Fibroblast of skin of left quadriceps (primary cell): Measurements from ENCODE around the gene APOO.
"Not testable (repeated sequence)": the region's sequence is repeated elsewhere in the genome, so short reads cannot be mapped to it uniquely, and the experiment has no call there.

Experiments
- DNase-seq, 2 experiments: peaks; one replicate each; pipeline ENCODE4 v3.0.0-alpha.2; 2013; ENCODE audit warnings: low read depth in 2 of 2

Gene APOO

DNA sequence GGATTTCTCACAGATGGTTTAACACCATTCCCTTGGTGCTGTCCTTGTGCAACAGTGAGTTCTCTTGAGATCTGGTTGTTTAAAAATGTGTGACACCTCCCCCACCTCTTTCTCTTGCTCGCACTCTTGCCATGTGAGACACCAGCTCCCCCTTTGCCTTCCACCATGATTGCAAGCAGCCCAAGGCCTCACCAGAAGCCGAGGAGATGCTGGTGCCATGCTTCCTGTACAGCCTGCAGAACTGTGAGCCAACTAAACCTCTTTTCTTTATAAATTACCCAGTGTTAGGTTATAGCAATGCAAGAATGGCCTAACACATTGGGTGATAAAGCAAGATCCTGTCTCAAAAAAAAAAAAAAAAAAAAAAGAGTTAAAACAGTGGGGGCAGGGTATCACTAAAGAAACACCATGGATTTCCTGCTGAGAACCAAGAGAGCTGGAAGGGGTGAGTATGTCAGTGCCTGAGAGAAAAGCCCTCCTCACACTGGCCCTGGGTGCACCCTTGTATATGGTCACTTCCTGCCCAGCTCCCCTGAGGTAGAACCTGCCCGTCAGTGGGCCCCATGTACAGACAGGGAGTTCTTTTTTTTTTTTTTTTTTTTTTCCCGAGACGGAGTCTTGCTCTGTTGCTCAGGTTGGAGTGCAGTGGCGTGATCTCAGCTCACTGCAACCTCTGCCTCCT is 46.4 kb downstream of the APOO start:
- no peak for DNase-seq

DNA sequence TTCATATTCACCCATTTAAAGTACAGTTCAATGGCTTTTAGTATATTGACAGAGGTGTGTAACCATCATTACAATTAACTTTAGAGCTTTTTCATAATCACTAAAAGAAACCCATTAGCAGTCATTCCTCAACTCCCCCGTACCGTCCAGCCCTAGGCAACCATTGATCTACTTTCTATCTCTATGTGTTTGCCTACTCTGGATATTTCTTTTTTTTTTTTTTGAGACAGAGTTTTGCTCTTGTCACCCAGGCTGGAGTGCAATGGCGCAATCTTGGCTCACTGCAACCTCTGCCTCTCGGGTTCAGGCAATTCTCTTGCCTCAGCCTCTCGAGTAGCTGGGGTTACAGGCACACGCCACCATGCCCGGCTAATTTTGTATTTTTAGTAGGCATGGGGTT is 48.5 kb downstream of the APOO start:
- DNase-seq = not testable (repeated sequence)

DNA sequence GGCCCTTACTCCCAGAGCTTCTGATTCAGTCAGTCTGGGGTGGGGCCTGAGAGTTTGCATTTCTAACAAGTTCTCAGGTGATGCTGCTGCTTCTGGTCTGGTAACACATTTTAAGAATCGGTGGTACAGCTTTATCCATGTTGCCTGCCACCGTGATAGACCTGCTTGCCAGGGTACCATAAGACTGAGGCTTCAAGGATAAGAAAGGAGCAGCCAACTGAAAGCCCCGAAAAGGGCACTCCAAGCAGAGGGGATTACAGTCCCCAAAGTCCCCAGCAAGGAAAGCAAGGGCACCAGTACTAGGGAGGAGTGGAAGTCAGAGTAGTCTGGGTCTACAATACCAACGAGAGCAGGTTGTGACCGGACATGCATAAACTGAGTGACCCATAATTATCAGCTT is 49.8 kb downstream of the APOO start:
- DNase-seq = no peak

DNA sequence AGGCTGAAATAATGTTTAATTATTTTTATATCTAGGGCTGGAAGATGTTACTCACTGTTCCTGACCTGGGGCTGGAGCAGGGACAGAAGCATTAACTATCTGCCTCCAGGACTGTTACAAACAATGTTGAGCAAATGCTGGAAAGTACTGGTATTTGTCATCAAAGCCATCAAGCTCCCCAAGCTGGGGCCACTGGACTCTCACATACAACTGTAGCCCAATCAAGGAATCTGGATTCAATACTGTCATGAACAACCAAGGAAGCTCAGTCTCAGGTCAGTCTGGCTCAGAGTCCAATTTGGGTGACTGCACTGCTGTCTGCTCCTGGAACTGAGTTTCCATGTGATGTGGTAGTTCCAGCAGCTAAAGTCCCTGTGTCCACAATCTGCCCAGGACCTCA is 50.4 kb downstream of the APOO start:
- DNase-seq = no peak

DNA sequence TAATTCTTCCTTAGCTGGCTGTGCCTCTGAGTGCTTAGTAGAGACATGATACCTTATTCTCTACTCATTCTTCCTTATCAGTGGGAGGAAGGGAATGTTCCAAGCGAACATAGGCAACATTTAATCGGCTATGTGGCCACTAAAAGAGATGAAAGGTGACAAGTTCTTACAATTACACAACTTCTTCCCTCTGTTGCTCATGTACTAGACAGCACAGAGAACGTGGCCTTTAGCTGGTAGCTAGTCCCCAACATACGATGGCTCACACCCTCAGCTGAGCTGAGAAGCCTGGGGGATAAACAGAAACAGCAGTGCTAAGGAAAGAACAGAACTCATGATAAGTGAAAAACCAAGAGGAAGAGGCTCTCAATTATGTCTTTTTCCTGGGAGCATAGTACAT is 52.2 kb downstream of the APOO start:
- no peak for DNase-seq

DNA sequence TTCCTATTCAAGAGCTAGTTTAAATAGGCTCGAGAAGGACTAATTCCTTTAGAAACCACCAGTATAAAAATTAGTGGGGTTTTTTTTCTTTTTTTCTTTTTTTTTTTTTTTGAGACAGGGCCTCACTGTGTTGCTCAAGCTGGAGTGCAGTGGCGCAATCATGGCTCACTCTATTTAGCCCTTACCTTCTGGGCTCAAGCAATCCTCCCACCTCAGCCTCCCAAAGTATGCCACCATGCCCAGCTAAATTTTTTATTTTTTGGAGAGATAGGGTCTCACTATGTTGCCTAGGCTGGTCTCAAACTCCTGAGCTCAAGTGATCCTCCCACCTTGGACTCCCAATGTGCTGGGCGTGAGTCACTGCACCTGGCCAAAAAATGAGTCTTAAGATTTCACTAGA is 52.8 kb downstream of the APOO start:
- no peak for DNase-seq

DNA sequence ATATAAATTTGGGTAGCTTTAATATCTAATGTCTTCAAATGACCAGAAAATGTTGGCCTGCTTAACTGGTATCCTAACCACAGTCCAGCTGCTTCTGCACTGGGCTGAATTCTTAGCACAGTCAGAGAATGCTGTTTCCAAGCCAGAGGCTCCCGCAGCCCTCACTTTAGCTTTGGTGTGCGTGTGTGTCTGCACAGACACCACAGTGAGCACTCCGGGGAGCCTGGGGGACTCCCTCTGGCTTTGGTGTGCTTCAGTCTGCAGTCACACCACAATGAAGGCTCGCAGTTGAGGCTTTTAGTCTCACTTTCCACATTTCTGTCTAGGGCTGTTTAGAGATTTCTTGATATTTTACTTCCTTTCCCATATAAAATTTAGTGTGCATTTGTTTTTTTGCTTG is 53.6 kb downstream of the APOO start:
- DNase-seq = no peak

DNA sequence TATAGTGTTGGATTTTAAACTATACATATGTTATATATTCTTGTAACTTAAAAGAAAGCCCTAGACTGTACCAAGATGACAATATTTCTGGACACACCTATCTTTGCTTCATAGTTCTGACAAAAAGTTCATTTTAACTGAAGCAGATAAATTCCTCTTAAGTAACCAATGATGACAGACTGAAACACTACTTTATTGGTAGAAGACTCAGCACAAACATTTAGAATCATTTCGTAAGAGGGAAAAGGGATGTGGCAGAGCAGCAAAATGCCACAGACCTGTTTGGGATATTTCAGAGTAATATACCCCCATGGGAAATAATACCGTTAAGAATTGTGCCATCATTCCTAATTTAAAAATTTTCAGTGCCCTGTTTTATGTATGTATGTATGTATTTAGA is 56.2 kb downstream of the APOO start:
- DNase-seq = no peak

DNA sequence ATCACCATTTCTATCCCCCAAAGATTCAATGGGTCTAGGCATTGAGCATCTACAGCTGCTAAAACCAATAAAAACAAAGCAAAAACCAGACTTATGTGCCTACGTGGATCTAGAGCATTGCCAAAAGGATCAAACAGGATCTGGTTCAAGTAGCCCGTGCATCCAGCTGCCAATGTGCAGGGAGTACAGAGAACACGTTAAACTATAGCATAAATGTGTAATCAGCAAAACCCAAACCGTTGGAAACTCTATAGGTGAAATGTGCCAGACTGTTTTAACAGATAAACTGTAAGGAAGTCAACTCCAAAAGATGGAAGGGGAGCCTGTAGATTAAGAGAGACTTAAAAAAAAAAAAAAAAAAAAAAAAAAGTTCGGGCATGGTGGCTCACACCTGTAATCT is 58.5 kb downstream of the APOO start:
- no peak for DNase-seq

DNA sequence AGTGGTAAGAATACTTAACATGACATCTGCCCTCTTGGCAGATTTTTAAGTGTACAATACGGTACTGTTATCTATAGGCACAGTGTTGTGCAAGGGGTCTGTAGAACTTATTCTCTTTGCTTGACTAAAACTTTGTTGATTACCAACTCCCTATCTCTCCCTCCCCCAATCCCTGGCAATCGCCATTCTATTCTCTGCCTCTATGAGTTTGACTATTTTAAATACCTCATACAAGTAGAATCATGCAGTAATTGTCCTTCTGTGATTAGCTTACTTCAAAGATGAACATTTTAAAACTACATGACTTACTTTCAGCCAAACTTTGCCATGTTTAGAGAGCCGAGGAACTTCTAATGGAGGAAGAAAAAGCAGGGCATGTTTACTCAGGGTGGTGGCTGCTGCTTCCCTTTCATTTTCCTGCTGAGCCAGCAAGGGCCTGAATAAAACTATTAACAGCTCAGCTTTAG is 62.4 kb downstream of the APOO start:
- no peak for DNase-seq

DNA sequence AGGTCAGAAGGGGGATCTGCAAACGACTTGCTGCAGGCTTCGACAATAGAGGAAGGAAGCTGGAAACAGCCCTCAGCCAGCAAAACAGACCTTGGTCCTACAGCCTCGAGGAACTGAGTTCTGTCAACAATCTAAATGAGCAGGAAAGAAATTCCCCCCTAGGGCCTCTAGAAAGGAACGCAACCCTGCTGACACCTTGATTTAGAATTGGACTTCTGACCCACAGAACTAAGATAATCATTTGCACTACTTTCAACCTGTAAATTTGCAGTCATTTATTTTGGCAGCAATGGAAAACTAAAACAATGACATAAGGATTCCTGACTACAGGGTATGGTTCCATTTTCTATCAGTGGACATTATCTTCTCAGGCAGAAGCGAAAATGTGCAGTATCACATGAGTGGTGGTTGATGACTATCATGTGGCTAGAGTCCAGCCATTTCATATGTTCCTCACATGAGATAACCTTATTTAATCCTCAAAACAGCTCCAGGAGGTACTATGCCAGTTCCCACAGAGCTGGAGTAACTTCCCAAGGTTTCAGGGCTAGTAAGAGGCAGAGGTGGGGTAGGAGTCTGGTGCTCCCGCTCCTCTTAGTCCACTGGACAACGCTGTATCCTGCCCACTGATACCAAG is 63.1 kb downstream of the APOO start:
- DNase-seq = no peak

DNA sequence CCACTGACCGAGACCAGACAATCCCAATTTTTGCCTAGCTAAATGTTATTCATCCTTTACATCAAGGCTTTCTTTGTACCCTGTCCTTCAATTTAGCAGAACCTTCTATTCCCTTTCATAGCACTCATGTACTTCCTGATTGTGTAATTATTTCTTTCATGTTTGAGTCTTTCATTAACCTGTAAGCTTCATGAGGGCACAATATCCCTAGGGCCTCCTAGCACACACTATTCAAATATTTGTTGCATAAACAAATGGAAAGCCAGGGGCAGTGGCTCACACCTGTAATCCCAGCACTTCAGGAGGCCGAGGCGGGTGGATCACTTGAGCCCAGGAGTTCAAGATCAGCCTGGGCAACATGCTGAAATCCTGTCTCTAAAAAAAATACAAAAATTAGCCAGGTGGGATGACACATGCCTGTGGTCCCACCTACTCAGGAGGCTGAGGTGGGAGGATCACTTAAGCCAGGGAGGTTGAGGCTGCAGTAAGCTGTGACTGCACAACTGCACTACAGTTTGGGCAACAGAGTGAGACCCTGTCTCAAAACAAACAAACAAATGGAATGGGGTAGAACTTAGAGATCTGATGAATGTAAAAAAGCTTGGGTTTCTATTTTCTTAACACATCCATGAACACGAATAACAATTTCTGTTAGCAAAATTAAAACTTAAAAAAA is 65.8 kb downstream of the APOO start:
- DNase-seq = no peak

DNA sequence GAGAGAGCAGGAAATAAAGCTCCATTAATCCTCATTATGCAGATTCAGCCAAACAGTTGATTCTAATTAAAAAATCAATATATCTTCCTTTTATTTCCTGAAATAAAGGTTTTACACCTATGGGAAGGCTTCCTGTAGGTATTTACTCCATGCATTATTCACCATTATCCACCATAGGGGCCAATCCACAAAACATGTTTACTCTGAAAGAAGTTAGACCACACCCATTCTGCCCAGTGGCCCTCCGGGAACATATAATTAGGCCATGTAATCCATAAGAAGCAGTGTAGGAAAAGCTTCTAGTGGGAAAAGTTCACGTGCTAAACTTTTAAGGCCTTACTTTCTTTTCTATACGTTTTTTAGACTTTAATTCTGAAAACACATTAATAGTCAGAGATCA is 67.1 kb downstream of the APOO start:
- DNase-seq = no peak

DNA sequence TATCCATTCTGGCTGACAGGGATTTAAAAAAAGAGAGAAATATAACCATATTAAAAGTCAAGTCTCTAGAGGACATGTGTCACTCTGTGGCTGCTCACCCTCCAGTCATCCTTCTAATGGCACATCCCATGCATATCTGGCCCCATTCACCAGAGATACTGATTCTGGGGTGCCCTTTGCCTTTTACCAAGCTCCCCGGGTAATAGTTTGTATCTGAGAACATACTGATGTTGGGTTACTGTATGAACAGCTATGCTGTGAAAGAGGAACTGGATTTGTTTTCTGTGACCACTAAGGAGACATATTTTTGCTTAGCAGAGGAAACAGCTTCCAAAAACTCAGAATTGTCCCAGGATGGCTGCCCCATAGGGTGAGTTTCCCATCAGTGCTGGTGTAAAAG is 68.8 kb downstream of the APOO start:
- DNase-seq = no peak

DNA sequence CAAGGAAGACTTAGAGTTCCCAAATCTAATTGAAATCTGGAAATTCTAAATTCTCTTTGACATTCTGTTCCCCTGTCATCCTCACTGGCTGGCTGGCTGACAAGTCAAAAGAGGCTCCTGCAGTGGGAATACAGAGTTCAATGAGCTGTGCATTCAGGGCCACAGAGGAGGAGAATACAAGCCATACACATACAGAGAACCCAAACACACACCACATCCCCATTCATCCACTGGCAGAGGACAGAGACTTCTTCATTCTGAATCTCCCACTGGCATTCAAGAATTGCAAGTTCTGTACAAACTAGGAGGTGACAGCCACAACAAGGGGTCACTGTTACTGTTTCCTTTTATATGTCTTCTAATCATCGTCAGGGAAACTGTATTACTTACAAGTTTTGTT is 75.0 kb downstream of the APOO start:
- no peak for DNase-seq

DNA sequence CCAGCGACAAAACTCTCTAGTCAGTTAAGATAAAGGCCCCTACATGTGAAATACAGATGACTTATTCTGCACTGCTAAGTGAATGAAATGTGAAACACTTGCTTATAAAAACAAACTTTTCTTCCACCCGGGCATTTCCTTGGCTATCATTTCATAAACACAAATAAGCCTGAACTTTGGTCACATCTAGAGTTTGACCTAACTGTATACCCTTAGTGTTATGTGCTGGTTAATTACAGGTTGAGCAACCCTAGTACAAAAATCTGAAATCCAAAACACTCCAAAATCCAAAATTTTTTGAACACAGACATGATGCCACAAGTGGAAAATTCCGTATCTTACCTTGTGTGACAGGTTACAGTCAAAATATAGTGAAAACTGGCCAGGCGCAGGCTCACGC is 78.9 kb downstream of the APOO start:
- no peak for DNase-seq

DNA sequence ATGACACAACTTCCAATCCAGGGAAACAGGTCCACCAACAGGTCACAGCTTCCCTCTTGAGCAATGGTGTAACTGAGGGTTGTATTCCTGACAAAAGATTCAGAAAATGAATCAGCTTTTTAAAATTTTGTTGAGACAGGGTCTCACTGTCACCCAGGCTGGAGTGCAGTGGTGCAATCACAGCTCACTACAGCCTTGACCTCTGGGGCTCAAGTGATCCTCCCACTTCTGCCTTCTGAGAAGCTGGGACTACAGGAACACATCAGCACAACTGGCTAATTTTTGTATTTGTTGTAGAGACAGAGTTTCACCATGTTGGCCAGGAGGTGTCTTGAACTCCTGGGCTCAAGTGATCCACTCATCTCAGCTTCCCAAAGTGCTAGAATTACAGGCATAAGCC is 81.1 kb downstream of the APOO start:
- no peak for DNase-seq

DNA sequence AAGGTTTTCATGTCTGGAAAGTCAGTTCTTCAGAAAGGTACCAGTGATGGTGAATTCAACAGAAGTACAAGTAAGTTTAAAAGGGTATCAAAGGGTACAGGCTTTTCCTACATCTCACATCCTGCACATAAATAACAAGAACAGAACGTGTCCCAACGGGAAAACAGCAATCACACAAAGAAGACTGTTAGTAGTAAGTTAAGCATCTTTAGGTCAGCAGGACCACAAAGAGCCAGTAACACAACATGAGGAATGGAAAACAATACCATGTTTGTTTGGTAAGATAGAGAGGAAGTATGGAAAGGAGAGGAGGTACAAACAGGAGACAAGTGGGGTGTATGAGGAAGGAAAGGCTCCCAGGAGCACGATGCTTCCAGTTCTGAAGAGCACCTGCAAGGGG is 81.5 kb downstream of the APOO start:
- no peak for DNase-seq

DNA sequence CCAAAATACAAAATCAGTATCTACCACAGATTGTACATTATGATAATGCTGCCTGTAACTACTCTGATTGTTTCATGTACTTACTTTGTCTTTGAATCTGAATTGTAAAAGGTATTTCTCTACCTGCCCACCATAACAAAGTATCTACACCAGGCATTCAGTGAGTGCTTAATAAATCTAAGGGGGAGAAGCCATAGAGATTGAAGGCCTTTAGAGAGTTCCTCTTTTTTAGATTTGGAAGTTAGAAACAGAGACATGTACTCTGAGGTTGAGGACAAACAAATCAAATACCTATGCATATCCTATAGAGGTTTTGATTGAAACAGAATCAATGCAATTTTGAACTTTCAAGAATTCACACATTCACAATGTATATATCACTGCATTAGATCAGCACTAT is 82.1 kb downstream of the APOO start:
- no peak for DNase-seq

DNA sequence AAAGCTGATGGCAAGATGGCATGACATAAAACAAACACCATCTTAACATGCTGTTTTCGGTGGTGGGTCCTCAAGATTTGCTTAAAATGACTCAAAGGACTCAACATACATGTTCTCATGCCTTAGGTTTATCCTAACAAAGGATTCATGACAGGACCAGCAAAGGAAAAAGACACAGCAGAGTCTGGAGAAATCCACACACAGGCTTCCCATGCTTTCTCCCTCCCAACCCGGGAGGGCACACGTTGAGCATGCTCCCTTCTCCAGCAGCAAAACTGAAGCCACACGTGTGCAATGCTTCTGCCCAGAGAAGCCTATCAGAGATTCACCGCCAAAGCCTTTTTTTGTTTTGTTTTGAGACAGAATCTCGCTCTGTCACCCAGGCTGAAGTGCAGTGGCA is 84.9 kb downstream of the APOO start:
- DNase-seq = no peak

DNA sequence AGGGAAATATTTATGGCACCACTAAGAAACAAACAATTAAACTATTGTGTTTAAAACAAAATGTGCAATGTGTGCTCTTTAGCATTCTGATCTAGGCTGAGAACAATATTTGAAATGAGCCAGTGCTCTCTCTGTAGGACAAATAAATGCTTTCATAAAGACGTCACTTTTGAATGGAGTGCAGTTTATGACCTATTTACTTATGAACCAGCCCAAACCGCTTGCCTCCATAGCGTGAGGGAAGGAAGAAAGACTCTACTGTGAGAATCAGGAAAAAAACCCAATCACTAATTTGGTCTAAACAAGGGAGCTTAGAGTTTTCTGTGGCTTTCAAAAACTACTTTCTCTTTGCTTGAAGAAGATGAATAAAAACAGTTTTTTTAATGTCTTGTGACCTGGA is 85.3 kb downstream of the APOO start:
- DNase-seq = no peak

DNA sequence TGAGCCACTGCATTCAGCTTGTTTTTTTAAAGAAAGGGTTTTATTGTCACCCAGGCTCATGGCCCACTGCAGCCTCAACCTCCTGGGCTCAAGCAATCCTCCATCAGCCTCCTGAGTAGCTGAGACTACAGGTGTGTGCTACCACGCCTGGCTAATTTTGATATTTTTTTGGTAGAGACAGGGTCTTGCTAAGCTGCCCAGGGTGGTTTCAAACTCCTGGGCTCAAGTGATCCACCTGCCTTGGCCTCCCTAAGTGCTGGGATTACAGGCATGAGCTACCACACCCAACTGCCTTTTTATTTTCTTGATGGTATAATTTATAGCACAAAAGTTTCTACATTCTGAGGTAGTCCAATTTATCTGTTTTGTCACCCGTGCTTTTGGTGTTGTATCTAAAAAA is 85.9 kb downstream of the APOO start:
- no peak for DNase-seq

DNA sequence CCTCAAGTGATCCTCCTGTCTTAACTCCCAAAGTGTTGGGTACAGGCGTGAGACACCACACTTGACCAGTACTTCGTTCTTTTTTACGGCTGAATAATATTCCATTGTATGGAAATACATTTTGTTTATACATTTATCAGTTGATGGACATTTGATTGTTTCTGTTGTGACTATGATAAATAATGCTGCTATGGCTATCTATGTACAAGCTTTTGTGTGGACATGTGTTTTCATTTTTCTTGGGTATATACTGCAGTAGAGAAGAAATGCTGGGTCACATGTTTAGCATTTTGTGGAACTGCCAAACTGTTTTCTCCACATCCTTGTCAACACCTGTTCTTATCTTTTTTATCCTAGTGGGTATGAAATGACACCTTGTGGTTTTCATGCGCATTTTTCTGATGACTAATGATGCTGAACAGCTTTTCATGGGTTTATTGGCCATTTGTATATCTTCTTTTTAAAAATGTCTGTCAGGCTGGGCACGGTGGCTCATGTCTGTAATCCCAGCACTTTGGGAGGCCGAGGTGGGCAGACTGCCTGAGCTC is 87.4 kb downstream of the APOO start:
- no peak for DNase-seq
